ENCODE data around the gene ARHGEF39.

DNA sequence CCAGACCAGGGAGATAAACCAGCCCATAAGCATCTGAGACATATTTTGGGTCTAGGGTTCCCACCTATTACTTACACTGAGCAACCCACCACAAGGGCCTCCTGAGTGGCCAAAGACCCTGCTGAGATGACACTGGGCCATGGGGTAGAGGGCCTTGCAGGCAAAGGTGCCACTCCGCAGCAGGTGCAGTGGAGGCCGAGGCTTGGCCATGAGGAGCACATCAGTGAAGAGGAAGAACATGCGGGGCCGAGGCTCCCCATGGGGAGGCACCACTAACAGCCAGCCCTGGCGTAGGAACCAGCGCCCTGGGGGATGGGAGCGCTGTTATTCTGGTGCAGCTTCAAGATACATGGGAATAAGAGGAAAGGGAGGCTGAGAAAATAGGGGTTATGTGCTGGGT is 2.6 kb downstream of the ARHGEF39 start:
- TF ChIP-seq, protein P1, sequence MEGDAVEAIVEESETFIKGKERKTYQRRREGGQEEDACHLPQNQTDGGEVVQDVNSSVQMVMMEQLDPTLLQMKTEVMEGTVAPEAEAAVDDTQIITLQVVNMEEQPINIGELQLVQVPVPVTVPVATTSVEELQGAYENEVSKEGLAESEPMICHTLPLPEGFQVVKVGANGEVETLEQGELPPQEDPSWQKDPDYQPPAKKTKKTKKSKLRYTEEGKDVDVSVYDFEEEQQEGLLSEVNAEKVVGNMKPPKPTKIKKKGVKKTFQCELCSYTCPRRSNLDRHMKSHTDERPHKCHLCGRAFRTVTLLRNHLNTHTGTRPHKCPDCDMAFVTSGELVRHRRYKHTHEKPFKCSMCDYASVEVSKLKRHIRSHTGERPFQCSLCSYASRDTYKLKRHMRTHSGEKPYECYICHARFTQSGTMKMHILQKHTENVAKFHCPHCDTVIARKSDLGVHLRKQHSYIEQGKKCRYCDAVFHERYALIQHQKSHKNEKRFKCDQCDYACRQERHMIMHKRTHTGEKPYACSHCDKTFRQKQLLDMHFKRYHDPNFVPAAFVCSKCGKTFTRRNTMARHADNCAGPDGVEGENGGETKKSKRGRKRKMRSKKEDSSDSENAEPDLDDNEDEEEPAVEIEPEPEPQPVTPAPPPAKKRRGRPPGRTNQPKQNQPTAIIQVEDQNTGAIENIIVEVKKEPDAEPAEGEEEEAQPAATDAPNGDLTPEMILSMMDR (IDR thresholded peaks at IDR 0.05), result no peak
- TF ChIP-seq POLR2A (IDR thresholded peaks at IDR 0.05), result no peak
